K562 (cell line): Measurements from ENCODE around the gene PRKAR1B. TPM values are rescaled to one million over a fixed set of nuclear protein-coding genes. Genes with fewer than 3 reads are reported as not detected.
A peak's percentile ranks its signal among the peaks of the same experiment; 100 is the strongest.

ENCODE experiments used
- ATAC-seq: fragments of 200-7000 bp; cut with Tn5 transposase; 3 replicates; pipeline ENCODE4 v1.9.1; 2020; ENCODE audit warnings: moderate library complexity
- BruUV-seq: library from RNA; stranded (reverse); fragments of 400-500 nt; replicated peaks from 2 replicates; lab custom pipeline; 2021; lab: Mats Ljungman, UMichigan
- CTCF ChIA-PET: fragments of 300-600 bp; formaldehyde crosslinking; extraction: SDS; loops from one replicate; lab custom pipeline; 2021; ENCODE audit warnings: low intra/inter-chr PET ratio; lab: Yijun Ruan, JAX
- POLR2A ChIA-PET: fragments of 300-600, 350-650 bp; sonication (Branson Sonifier 250); formaldehyde crosslinking; extraction: SDS; loops from one replicate; lab custom pipeline; 2021; ENCODE audit warnings: antibody characterized with exemption, inconsistent platforms; lab: Yijun Ruan, JAX
- DNase-seq, 4 experiments: peaks; one replicate each; pipeline versions ENCODE4 v3.0.0 to v3.0.0-alpha.2; 2011 to 2018; ENCODE audit warnings: low spot score in 3 of 4, mixed read lengths in 3 of 4; ENCODE audit errors: extremely low read depth in 1 of 4
- FAIRE-seq: peaks from 2 replicates; lab custom pipeline; 2011; peaks lifted over from hg19 to GRCh38; lab: Jason Lieb, UNC
- H2AFZ ChIP-seq: 2 replicates; pipeline ENCODE4 v1.6.0; 2011; ENCODE audit warnings: low read depth, low read length, control low read depth, inconsistent platforms
- H3K27ac ChIP-seq: fragments of 200-600 bp; 3 replicates; pipeline ENCODE4 v1.8.0; 2011; ENCODE audit warnings: low read depth, mild to moderate bottlenecking, control low read depth, inconsistent platforms, low read length, moderate library complexity, mixed read lengths; ENCODE audit errors: extremely low read depth
- H3K27me3 ChIP-seq, 2 experiments: fragments of 300-600 bp in 1 of 2; 2 replicates in 1 of 2; 3 replicates in 1 of 2; pipeline versions ENCODE4 v1.6.0 to v1.8.0; 2011; ENCODE audit warnings: inconsistent platforms in 2 of 2, low read length in 2 of 2, mild to moderate bottlenecking in 1 of 2, mixed read lengths in 1 of 2, moderate library complexity in 1 of 2; ENCODE audit not compliant: control insufficient read depth in 2 of 2, insufficient read depth in 2 of 2
- H3K36me3 ChIP-seq: fragments of 300-600 bp; 3 replicates; pipeline ENCODE4 v1.8.0; 2011; ENCODE audit warnings: mild to moderate bottlenecking, low read length, inconsistent platforms; ENCODE audit not compliant: control insufficient read depth, insufficient read depth
- H3K4me1 ChIP-seq, 2 experiments: fragments of 200-600 bp in 1 of 2; replicated peaks in 1 of 2; 2 replicates in 1 of 2; 3 replicates in 1 of 2; pipeline versions ENCODE4 v1.5.1 to v1.8.0; 2011; ENCODE audit warnings: inconsistent platforms in 2 of 2, low read length in 2 of 2, mild to moderate bottlenecking in 1 of 2, mixed read lengths in 1 of 2, moderate library complexity in 1 of 2; ENCODE audit not compliant: control insufficient read depth in 2 of 2, insufficient read depth in 2 of 2
- H3K4me2 ChIP-seq: 2 replicates; pipeline ENCODE4 v1.6.1; 2011; ENCODE audit warnings: low read length, control low read depth, inconsistent platforms, mixed read lengths; ENCODE audit not compliant: insufficient read depth
- H3K4me3 ChIP-seq: fragments of 200-600 bp; sonication (generic), shearing (Covaris generic); 2 replicates; pipeline ENCODE4 v1.5.1; 2016; ENCODE audit warnings: control low read depth, inconsistent platforms
- H3K79me2 ChIP-seq: fragments of 200-600 bp; 3 replicates; pipeline ENCODE4 v1.8.0; 2011; ENCODE audit warnings: low read length, inconsistent platforms; ENCODE audit not compliant: control insufficient read depth, insufficient read depth
- H3K9ac ChIP-seq, 2 experiments: 2 replicates each; pipeline versions ENCODE4 v1.6.0 to v1.6.1; 2011; ENCODE audit warnings: low read depth in 2 of 2, low read length in 2 of 2, control low read depth in 1 of 2, inconsistent platforms in 1 of 2, mild to moderate bottlenecking in 1 of 2, mixed read lengths in 1 of 2; ENCODE audit not compliant: insufficient read depth in 1 of 2
- H3K9me1 ChIP-seq: one replicate; pipeline ENCODE4 v1.6.0; 2011; ENCODE audit warnings: inconsistent platforms, mild to moderate bottlenecking, low read length, moderate library complexity; ENCODE audit not compliant: control insufficient read depth, insufficient read depth
- H3K9me3 ChIP-seq: replicated peaks from 2 replicates; pipeline ENCODE4 v1.5.1; 2011; ENCODE audit warnings: low read depth, low read length, inconsistent platforms; ENCODE audit not compliant: control insufficient read depth, insufficient read depth
- H4K20me1 ChIP-seq: replicated peaks from 2 replicates; pipeline ENCODE4 v1.6.1; 2011; ENCODE audit warnings: low read length, inconsistent platforms, mixed read lengths; ENCODE audit not compliant: control insufficient read depth, insufficient read depth
- RBFOX2 ChIP-seq: fragments of 200-400 bp; formaldehyde crosslinking; IDR thresholded peaks from 2 replicates; pipeline ENCODE4 v1.6.1; 2017; ENCODE audit warnings: low read depth, mild to moderate bottlenecking, low read length, moderate library complexity
- ZBTB33 ChIP-seq: sonication (generic); formaldehyde crosslinking; IDR thresholded peaks from 2 replicates; pipeline ENCODE4 v1.8.1; 2023; ENCODE audit warnings: mild to moderate bottlenecking, missing genetic modification reagents
- ZNF408 ChIP-seq: fragments of 250-450 bp; sonication (Bioruptor Pico); IDR thresholded peaks from 2 replicates; pipeline ENCODE4 v1.4.0; 2020; ENCODE audit warnings: low read depth, mild to moderate bottlenecking, moderate library complexity
- ZNF561 ChIP-seq: fragments of 450-650 bp; formaldehyde crosslinking; conservative IDR thresholded peaks from 2 replicates; pipeline ENCODE4 v1.4.0; 2020; ENCODE audit warnings: mild to moderate bottlenecking, moderate library complexity
- ZNF740 ChIP-seq, 3 experiments: fragments of 200-800 bp in 1 of 3; sonication (Bioruptor generic) in 1 of 3; sonication (generic) in 1 of 3; formaldehyde crosslinking in 1 of 3; IDR thresholded peaks; 2 replicates each; pipeline versions ENCODE4 v1.6.1 to v1.8.0; 2016 to 2022; ENCODE audit warnings: mild to moderate bottlenecking in 2 of 3, missing compliant biosample characterization in 2 of 3, missing genetic modification characterization in 2 of 3, missing genetic modification reagents in 1 of 3
- WGBS: fragments of 100-300 bp; shearing (Covaris generic); methylation state at CpG from one replicate; pipeline ENCODE4 v1.1.6; 2016; ENCODE audit warnings: low coverage, mixed read lengths; ENCODE audit not compliant: insufficient coverage; ENCODE audit errors: missing lambda C conversion rate; 5-methylcytosine and 5-hydroxymethylcytosine counted together
- in situ Hi-C: fragments of 300-500 bp; cut with MboI; formaldehyde crosslinking; loops from 4 replicates; pipeline ENCODE4 v1.15.0; 2018; ENCODE audit warnings: inconsistent platforms, mixed read lengths
- intact Hi-C: fragments of 100-400 bp; cut with micrococcal nuclease; formaldehyde crosslinking; loops from 2 replicates; pipeline ENCODE4 v1.14.2; 2022
- polyA plus RNA-seq, 8 experiments: library from polyadenylated mRNA; depleted of rRNA in 4 of 8; stranded (reverse) in 5 of 8; unstranded in 3 of 8; fragments of >200 nt; fragmentation: Nextera tagmentation in 2 of 8; fragmentation: Illumina TruSeq in 1 of 8; extraction: Ambion mirVana in 2 of 8; extraction: Trizol in 1 of 8; gene quantifications; 2 replicates each; pipeline versions ENCODE4 v1.2.1 to v1.2.3, GENCODE V29; 2011 to 2014; ENCODE audit warnings: inconsistent platforms in 1 of 8, missing spikeins in 1 of 8
- total RNA-seq, 7 experiments: library from RNA; depleted of rRNA in 6 of 7; stranded (reverse); fragments of >200 nt in 6 of 7; fragmentation: Illumina TruSeq in 2 of 7; extraction: Trizol in 2 of 7; gene quantifications; 2 replicates each; pipeline versions ENCODE4 v1.2.1 to v1.2.3, GENCODE V29; 2011 to 2021; ENCODE audit warnings: low replicate concordance in 1 of 7

PRKAR1B gene
- total and polyA plus RNA-seq, 9 of the 15 experiments (the other 6 are each of a cell fraction or from before 2014, with no cell fraction given): 0.99 to 30.5 (median 12.7) TPM

- intact Hi-C loops: no loop called here
- in situ Hi-C loops: no loop called here
- Histone ChIP-seq H3K79me2 (no peaks in the 10 kb centered on the region), H3K27me3 (no peaks in the 10 kb centered on the region), H2AFZ (no peak overlapping the region), H3K4me3 (no peak overlapping the region), H4K20me1 (no peaks in the 10 kb centered on the region), H3K36me3 (no peaks in the 10 kb centered on the region; the same call in 2 of the 3 replicates), H3K9ac (no peak overlapping the region), H3K27ac (no peak overlapping the region), H3K4me1 (peaks cover 0 to 31% of the 10 kb centered on the region in 2 experiments; a peak in 2 of 5 replicates), H3K4me2 (no peak overlapping the region), H3K9me3 (no peaks in the 10 kb centered on the region), H3K9me1 (no peaks in the 10 kb centered on the region)
- no peak for DNase-seq
- no TSS peak for BruUV-seq
- no peak for ATAC-seq
- CTCF ChIA-PET: no interaction called here
- POLR2A ChIA-PET: no interaction called here
- TF ChIP-seq ZNF561 (CRISPR knock-in tag) (no peak), ZNF740 (CRISPR knock-in tag; IDR thresholded peaks at IDR 0.05) (0 out of 2 replicates have a peak, but pooled peaks have one; percentile 25), ZNF740 (tag; IDR thresholded peaks at IDR 0.05) (no peak), RBFOX2 (no peak), ZBTB33 (peak; percentile 91), ZNF408 (CRISPR knock-in tag) (no peak)
- no peak for FAIRE-seq
- 65% methylated on average over 29 of the region's 43 CpGs for WGBS
Measured at GRCh38 chr7:549066-549890, 177.8 kb downstream of the PRKAR1B start.
